Measurements from ENCODE around the gene CCDC89. TPM values are rescaled to one million over a fixed set of nuclear protein-coding genes. Genes with fewer than 3 reads are reported as not detected.

The CCDC89 gene
- total and polyA plus RNA-seq, 7 donors = 0.46 to 3.0 (median 1.3) TPM; not detected in 1

DNA sequence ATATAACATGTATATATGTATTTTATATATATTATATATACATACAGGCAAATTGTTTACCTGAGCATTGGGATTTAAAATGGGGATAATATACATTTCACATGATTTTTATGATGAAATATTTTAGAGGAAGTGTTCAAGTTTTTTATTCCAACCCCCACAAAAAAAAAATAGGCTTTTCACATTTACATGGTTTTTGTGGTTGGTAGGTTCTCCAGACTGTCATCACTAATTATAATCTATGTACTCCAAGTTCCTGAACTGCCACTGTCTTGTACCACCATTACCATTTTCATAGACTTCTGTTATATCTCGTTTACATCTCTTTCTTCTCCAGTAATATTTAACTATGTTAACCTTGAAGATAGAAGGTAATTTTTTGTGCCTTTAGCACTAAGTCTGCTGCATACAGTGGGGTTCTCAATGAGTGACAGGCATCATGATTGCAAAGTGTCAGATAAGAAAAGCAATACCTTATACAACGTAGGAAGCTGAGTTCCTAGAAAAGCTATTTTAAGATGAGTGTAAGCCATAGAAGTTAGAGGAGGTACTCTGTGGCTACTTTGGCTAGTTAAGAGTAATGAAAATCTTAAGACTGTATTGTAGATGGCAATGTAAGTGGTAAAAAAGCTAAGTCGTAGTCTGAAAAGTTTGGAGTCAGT, 33.1 kb downstream of the CCDC89 start:
- H3K9me3 ChIP-seq = no peaks in the 10 kb centered on the region
- H3K36me3 ChIP-seq = peaks cover 0 to 48% (median 9%) of the 10 kb centered on the region in 4 donors
- H3K4me1 ChIP-seq = peaks cover 0 to 20% (median 14%) of the 10 kb centered on the region in 4 donors
- no peak for DNase-seq
- H3K27ac ChIP-seq = no peak overlapping the region
- no peak for TF ChIP-seq CTCF (IDR thresholded peaks at IDR 0.05)
- no peak for TF ChIP-seq POLR2AphosphoS5 (IDR thresholded peaks at IDR 0.05)
- TF ChIP-seq EP300 (IDR thresholded peaks at IDR 0.05) = no peak
- no peak for TF ChIP-seq POLR2A (IDR thresholded peaks at IDR 0.05)
- H3K4me3 ChIP-seq = no peak overlapping the region
- WGBS, 2 donors = 56 to 57% methylated on average over 3 of the region's 3 CpGs
- intact Hi-C loops (cut with DNase I) = no loop called here
- H3K27me3 ChIP-seq = no peaks in the 10 kb centered on the region

- intact Hi-C loops (cut with DNase I) = no loop called here
- Histone ChIP-seq H3K9me3 (no peaks in the 10 kb centered on the region), H3K27ac (no peak overlapping the region), H3K4me3 (no peak overlapping the region), H3K4me1 (peaks cover 0 to 24% (median 16%) of the 10 kb centered on the region in 4 donors), H3K36me3 (peaks cover 0 to 30% (median 2%) of the 10 kb centered on the region in 4 donors), H3K27me3 (no peaks in the 10 kb centered on the region)
- WGBS, 2 donors = 91 to 93% methylated on average over 1 of the region's 1 CpG
- TF ChIP-seq EP300 (IDR thresholded peaks at IDR 0.05) = no peak
- no peak for TF ChIP-seq CTCF (IDR thresholded peaks at IDR 0.05)
- TF ChIP-seq POLR2A (IDR thresholded peaks at IDR 0.05) = no peak
- no peak for TF ChIP-seq POLR2AphosphoS5 (IDR thresholded peaks at IDR 0.05)
- no peak for DNase-seq
These were observed 34.9 kb downstream of the CCDC89 start for GRCh38 chr11:85651118-85651517.

- H3K36me3 ChIP-seq = no peaks in the 10 kb centered on the region
- peak; percentile 45 to 61 for TF ChIP-seq POLR2A (IDR thresholded peaks at IDR 0.05)
- TF ChIP-seq POLR2AphosphoS5 (IDR thresholded peaks at IDR 0.05) = peak; percentile 62 to 88 (median 83)
- peak in 1 of 4 donors; percentile 23 for TF ChIP-seq EP300 (IDR thresholded peaks at IDR 0.05)
- no peak for TF ChIP-seq CTCF (IDR thresholded peaks at IDR 0.05)
- peaks cover 0 to 24% (median 16%) of the 10 kb centered on the region in 4 donors for H3K4me1 ChIP-seq
- no peaks in the 10 kb centered on the region for H3K9me3 ChIP-seq
- intact Hi-C loops (cut with DNase I) = loop anchor here (2.0 kb wide), 2 partner anchors 15 to 19 kb away; partner anchors contain the start of gene TMEM126B
- H3K27ac ChIP-seq = peak within 1 kb of the TSS; percentile 76 to 83 (median 80)
- H3K4me3 ChIP-seq = peak within 1 kb of the TSS; percentile 54 to 70 (median 64)
- DNase-seq = peak; percentile 93
- 0% methylated on average over 33 of the region's 33 CpGs for WGBS, 2 donors
- H3K27me3 ChIP-seq = no peaks in the 10 kb centered on the region
These were observed 38.2 kb downstream of the CCDC89 start, which contains the start of gene TMEM126A for GRCh38 chr11:85647604-85648299. Gene TMEM126A (plus strand): TSS chr11:85647967. CDS start chr11:85650256, 2,289 bp downstream.

- 7 to 31% methylated on average over 2 of the region's 2 CpGs for whole genome bisulfite sequencing, 2 donors
- H3K36me3 ChIP-seq = no peaks in the 10 kb centered on the region
- intact Hi-C loops (cut with DNase I) = loop anchor here (2.0 kb wide), 1 partner anchor 18 kb away; the partner anchor contains the start of gene TMEM126B
- no peak for TF ChIP-seq POLR2AphosphoS5 (IDR thresholded peaks at IDR 0.05)
- TF ChIP-seq EP300 (IDR thresholded peaks at IDR 0.05) = no peak
- no peak for TF ChIP-seq POLR2A (IDR thresholded peaks at IDR 0.05)
- TF ChIP-seq CTCF (IDR thresholded peaks at IDR 0.05) = no peak
- no peaks in the 10 kb centered on the region for H3K27me3 ChIP-seq
- H3K9me3 ChIP-seq = no peaks in the 10 kb centered on the region
- peak overlapping the region; percentile 76 to 83 (median 80) for H3K27ac ChIP-seq
- H3K4me3 ChIP-seq = peak overlapping the region; percentile 54 to 70 (median 64)
- H3K4me1 ChIP-seq = peaks cover 0 to 24% (median 16%) of the 10 kb centered on the region in 4 donors
- DNase-seq = no peak
These were observed 38.9 kb downstream of the CCDC89 start for GRCh38 chr11:85647078-85647477.

Measured in sigmoid colon (tissue), 7 donors.